Astrocyte of the cerebellum (primary cell): ENCODE results near the gene C2.

Experiments used
- DNase-seq: peaks from one replicate; pipeline ENCODE4 v3.0.0-alpha.2; 2011; ENCODE audit warnings: low read depth
- H3K4me3 ChIP-seq: 2 replicates; pipeline ENCODE4 v1.5.1; 2011; ENCODE audit warnings: mild to moderate bottlenecking, low read depth, low read length, moderate library complexity
- in situ Hi-C: cut with HindIII; loops from 2 replicates; pipeline ENCODE4 v1.10.0; 2017; ENCODE audit warnings: low sequenced_read_pairs
- TF ChIP-seq, protein P1 (sequence below): IDR thresholded peaks from 2 replicates; pipeline ENCODE4 v1.5.1; 2012; ENCODE audit warnings: low read length, low read depth, moderate library complexity, mild to moderate bottlenecking; ENCODE audit errors: missing control alignments

The C2 gene

DNA sequence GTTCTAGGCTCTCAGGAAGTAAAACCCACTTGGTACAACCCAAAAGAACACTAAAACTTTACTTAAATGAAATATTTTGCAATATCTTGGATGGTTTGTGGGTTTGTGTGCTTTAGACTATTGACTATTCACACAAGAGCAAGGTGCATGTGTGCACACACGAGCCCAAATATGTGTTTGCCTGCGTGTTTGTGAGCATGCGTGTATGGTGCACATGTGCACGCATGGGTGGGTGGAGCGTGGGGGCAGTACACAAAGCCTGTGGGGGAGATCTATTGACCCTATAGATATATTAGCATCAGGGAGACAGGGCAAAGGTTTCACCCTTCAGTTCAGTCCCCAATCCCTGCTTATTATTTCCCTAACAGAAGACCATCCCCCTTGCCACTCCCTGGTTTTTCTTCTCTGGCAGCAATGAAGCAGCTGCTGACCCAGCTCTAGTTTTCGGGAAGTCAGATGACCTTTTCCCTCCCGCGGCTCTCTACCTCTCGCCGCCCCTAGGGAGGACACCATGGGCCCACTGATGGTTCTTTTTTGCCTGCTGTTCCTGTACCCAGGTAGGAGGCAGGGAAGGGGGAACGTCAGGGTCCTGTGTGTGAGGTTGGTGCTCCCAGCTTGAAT lies at the start of gene C2:
C2 (plus strand) TSS at position 476 of the 621 bp plus-strand sequence; CDS start at position 512, 36 bp downstream.
- DNase-seq, result no peak
- TF ChIP-seq, protein P1, sequence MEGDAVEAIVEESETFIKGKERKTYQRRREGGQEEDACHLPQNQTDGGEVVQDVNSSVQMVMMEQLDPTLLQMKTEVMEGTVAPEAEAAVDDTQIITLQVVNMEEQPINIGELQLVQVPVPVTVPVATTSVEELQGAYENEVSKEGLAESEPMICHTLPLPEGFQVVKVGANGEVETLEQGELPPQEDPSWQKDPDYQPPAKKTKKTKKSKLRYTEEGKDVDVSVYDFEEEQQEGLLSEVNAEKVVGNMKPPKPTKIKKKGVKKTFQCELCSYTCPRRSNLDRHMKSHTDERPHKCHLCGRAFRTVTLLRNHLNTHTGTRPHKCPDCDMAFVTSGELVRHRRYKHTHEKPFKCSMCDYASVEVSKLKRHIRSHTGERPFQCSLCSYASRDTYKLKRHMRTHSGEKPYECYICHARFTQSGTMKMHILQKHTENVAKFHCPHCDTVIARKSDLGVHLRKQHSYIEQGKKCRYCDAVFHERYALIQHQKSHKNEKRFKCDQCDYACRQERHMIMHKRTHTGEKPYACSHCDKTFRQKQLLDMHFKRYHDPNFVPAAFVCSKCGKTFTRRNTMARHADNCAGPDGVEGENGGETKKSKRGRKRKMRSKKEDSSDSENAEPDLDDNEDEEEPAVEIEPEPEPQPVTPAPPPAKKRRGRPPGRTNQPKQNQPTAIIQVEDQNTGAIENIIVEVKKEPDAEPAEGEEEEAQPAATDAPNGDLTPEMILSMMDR, result no peak
- in situ Hi-C loops, result no loop called here
- H3K4me3 ChIP-seq, result no peak within 1 kb of the TSS

GRCh38 chr6:31878222-31878621 lies 49.3 kb upstream of the C2 start:
- DNase-seq, result no peak
- in situ Hi-C loops, result no loop called here
- TF ChIP-seq, protein P1, result no peak
- no peak overlapping the region for H3K4me3 ChIP-seq

- no peak for DNase-seq
- in situ Hi-C loops, result no loop called here
- TF ChIP-seq, protein P1, result no peak
- H3K4me3 ChIP-seq, result no peak within 1 kb of the TSS
Observed at GRCh38 chr6:31878726-31879125, 48.8 kb upstream of the C2 start, which contains the start of gene SLC44A4. SLC44A4 (minus strand) TSS chr6:31878997; CDS start chr6:31878980, 17 bp downstream.

DNA sequence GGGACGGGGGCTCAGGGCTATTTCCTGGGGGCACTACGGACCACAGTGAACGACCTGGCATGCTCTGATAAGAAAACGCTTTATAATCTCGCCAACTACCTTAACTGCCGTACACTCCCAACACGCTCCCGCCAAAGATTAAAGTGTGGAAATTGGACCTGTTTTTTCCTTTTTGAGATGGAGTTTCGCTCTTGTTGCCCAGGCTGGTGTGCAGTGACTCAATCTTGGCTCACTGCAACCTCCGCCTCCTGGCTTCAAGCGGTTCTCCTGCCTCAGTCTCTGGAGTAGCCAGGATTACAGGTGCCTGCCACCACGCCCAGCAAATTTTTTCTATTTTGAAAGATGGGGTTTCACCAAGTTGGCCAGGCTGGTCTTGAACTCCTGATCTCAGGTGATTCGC lies 48.4 kb upstream of the C2 start:
- in situ Hi-C loops, result no loop called here
- H3K4me3 ChIP-seq, result no peak overlapping the region
- DNase-seq, result no peak
- TF ChIP-seq, protein P1, result no peak

DNA sequence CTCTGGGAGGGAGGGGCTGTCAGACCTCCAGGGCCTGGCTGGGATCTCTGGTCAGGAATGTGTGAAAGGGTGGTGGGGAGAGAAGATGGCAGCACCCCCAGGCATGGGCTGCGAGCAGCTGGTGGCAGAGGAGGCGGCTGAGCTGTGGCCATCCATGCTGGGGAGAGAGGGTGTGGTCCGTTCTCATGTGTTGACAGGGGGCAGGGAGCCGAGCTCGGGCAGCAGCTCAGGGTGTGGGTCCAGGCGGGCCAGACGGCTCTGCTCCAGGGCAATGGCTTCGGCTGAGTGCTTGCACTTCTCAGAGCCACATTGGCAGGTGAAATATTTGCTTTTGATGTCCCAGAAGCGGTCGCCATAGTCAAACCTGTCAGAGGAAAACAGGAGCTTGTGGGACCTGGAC lies 47.6 kb upstream of the C2 start:
- H3K4me3 ChIP-seq, result no peak overlapping the region
- no peak for DNase-seq
- in situ Hi-C loops, result no loop called here
- TF ChIP-seq, protein P1, result no peak

DNA sequence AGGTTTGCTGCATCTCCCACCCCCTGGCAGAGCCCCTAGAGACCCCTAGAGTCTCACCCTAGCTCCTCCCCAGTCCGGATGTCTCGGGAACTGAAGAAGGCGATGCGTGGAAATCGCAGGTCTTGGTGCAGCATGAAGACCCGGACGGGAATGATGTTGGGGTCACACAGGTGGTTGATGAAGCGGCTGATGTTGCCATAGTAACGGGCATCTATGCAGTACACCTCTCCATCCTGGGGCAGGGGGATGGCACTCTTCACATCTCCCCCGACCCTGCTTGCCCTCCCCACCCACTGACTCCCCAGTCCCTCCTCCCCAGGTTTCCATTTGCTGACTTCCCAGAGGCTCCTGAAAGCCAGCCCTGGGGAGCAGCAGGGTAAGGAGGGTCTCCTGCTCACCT lies 46.9 kb upstream of the C2 start:
- DNase-seq, result no peak
- in situ Hi-C loops, result no loop called here
- TF ChIP-seq, protein P1, result no peak
- no peak overlapping the region for H3K4me3 ChIP-seq
